ENCODE measurements around the gene AKAP8L. TPM values are rescaled to one million over a fixed set of nuclear protein-coding genes. Genes with fewer than 3 reads are reported as not detected.
"Not testable (repeated sequence)": the region's sequence is repeated elsewhere in the genome, so short reads cannot be mapped to it uniquely, and the experiment has no call there.

Gene AKAP8L
- polyA plus RNA-seq, 4 donors: 84.3 to 130 (median 120) TPM

DNA sequence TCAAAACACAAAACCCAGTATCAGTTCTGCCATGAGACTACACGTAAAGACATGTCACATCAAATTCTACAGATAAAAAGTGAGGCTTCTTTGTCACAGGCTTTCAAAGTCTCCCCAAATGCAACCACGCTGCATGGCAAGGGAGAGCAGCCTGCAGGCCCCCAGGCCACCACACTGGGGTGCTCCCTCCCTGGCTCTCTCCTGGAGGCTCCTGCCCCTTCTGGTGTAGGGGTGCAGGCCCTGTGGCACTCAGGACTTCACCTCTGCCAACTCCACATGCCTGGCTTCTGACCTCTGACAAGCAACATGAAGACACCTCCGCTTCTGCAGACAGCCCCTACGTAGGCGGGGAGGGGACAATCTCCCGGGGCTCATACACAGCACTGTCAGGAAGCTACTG, 53.5 kb downstream of the AKAP8L start:
- DNase-seq (ENCODE audit: low read depth in 4 of 4, low spot score in 2 of 4): no peak

DNA sequence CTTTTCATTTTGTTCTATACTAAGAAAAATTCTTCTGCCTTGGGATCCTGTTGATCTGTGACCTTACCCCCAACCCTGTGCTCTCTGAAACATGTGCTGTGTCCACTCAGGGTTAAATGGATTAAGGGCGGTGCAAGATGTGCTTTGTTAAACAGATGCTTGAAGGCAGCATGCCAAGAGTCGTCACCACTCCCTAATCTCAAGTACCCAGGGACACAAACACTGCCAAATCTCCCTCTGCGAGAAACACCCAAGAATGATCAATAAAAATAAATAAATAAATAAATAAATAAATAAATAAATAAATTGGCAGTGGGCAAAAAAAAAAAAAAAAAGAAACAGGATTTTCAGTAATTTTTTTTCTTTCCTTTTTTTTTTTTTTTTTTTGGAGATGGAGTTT, 55.0 kb downstream of the AKAP8L start:
- not testable (repeated sequence) for DNase-seq (ENCODE audit: low read depth in 4 of 4, low spot score in 2 of 4)

DNA sequence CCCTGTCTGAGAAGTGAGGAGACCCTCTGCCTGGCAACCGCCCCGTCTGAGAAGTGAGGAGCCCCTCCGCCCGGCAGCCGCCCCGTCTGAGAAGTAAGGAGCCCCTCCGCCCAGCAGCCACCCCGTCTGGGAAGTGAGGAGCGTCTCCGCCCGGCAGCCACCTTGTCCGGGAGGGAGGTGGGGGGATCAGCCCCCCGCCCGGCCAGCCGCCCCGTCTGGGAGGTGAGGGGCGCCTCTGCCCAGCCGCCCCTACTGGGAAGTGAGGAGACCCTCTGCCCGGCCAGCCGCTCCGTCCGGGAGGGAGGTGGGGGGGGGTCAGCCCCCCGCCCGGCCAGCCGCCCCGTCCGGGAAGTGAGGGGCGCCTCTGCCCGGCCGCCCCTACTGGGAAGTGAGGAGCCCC, 55.7 kb downstream of the AKAP8L start:
- DNase-seq (ENCODE audit: low read depth in 4 of 4, low spot score in 2 of 4): not testable (repeated sequence)

DNA sequence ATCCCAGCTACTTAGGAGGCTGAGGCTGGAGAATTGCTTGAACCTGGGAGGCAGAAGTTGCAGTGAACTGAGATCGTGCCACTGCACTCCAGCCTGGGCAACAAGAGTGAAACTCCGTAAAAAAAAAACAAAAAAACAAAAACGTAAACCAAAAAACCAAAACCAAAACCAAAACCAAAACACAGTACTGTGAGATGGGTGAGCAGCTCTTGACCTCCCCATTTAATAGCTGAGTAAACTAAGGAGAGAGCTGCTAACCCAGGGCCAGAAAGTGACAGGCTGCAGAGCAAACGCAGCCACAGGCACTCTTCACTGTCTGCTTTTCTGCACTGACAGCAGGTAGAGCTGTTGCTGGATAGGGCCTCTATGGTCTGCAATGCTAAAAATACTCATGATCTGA, 58.8 kb downstream of the AKAP8L start:
- not testable (repeated sequence) for DNase-seq (ENCODE audit: low read depth in 4 of 4, low spot score in 2 of 4)

DNA sequence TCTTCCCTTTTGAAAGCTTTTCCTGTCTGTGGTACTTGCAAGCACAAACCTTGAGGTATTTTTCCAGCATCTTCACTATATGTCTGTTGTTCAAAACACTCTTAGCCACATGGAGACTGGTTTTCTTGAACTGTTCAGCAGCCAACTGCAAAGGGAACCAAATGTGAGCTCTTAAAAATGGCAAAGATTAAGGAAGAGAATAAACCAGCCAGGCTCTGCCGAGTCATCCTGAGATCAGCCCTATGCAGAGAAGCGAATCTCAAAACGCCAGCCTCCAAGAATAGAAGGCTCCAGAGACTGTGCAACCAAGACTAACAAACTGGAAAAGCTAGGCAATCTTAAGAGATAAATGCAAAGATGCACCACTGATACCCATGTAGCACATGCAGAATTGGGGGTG, 59.9 kb downstream of the AKAP8L start:
- no peak for DNase-seq (ENCODE audit: low read depth in 4 of 4, low spot score in 2 of 4)

DNA sequence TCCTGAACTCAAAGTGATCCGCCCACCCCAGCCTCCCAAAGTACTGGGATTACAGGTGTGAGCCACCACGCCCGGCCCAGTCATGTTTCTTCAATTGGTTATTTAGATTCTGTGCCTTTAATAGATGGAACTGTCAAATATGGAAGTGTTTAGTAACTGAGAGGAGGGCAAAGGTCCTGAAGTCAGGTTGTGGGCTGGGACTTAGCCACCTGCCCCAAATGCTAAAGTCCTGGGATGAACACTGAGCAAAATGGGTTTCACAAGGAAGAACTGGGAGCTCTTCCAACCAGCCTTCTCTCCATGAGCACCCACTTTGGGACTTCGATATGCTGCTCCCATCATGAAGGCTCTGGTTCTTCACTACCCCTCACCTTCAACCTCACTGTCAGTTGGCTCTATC, 60.9 kb downstream of the AKAP8L start:
- DNase-seq (ENCODE audit: low read depth in 4 of 4, low spot score in 2 of 4): no peak

DNA sequence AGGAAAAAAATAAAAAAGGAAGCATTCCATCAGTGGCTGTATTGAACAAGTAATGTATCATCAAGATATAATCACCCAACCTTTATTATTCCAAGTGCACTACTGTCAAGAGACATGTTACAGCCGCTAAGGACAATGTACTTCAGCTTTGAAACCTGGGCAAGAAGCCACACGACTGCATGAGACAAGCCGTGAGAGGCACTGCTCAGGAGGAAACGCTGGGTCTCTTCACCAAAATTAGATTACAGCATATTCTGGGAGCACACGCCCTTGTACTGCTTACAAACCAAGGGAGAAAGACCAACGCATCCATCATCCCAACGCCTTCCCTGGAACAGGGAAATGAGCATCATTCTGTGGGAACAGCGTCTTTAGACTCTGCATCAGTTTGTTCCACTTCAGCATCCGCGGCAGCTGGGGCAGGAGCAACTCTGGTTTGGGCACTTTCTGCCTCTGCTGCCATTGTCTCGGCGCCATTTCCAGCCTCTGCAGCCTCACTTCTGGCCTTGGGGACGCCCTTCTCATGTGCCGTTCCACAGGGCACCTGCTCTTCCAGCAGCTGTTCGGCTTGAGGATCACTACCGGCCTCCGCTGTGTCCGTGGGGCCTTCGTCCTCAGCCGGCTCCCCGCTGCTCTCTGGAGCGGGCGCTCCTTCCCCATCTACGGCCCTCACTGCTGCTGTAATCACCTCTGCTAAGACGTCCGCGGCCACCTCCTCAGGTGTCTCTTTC, 64.1 kb downstream of the AKAP8L start:
- DNase-seq (ENCODE audit: low read depth in 4 of 4, low spot score in 2 of 4): no peak

DNA sequence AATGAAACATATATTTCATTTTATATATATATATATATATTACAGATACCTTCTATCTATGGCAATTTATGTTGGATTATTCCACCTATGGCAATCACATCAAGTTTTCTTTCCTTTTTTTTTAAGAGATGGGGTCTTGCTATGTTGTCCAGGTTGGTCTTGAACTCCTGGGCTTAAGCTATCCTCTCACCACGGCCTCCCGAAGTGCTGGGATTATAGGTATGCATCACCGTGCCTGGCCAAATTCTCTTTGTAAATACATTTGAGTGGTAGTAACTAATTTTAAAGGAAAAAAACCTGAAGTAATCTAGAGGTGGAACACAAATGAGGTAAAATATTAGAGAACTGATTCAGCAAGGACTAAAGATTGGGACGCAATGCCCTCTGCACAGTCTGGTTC, 64.9 kb downstream of the AKAP8L start:
- DNase-seq (ENCODE audit: low read depth in 4 of 4, low spot score in 2 of 4): no peak

DNA sequence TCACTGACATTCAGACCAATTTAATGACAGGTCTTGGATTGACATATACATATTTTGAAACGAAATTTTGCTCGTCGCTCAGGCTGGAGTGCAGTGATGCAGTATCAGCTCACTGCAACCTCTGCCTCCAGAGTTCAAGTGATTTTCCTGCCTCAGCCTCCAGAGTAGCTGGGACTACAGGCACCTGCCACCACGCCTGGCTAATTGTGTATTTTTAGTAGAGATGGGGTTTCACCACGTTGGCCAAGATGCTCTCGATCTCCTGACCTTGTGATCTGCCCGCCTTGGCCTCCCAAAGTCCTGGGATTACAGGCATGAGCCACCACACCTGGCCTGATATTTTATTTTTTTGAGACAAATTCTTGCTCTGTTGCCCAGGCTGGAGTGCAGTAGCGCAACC, 66.3 kb downstream of the AKAP8L start:
- not testable (repeated sequence) for DNase-seq (ENCODE audit: low read depth in 4 of 4, low spot score in 2 of 4)

DNA sequence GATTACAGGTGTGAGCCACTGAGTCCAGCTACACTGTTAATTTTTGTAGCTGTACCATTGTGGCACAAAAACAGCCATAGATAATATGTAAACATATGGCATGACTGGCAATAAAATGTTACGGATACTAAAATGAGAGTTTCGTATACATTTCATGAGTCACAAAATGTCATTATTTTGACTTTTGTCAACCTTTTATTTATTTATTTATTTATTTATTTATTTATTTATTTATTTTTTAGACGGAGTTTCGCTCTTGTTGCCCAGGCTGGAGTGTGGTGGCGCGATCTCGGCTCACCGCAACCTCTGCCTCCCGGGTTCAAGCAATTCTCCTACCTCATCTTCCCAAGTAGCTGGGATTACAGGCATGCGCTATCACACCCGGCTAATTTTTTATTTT, 77.5 kb downstream of the AKAP8L start:
- DNase-seq (ENCODE audit: low read depth in 4 of 4, low spot score in 2 of 4): not testable (repeated sequence)

DNA sequence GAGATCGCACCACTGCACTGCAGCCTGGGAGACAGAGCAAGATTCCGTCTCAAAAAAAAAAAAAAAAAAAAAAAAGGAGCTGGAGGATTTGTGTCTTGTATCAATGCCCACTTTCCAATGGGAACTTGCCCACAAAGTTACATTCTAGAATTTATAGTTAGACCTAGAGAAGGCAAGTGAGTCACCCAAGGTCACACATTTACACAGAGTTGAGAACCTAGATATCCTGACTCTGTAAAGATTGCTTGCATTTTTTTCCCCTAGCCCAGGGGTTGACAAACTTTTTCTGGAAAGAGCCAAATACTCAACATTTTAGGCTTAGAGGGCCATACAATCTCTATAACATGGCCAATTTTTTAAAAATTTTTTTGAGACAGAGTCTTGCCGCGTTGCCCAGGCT, 78.7 kb downstream of the AKAP8L start:
- DNase-seq (ENCODE audit: low read depth in 4 of 4, low spot score in 2 of 4): no peak

DNA sequence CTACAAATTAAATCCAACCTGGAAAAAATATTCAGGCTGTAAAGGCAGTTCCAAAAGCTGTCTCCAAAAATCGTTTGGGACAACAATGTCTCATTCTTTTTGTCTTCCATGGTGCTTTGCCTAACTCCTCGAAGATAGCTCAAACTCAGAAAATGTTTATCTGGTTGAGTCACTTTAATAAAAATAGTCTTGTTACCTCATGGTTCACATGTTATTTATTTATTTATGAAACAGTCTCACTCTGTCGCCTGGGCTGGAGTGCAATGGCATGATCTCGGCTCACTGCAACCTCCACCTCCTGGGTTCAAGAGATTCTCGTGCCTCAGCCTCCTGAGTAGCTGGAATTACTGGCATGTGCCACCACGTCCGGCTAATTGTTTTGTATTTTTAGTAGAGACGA, 81.6 kb downstream of the AKAP8L start:
- no peak for DNase-seq (ENCODE audit: low read depth in 4 of 4, low spot score in 2 of 4)

DNA sequence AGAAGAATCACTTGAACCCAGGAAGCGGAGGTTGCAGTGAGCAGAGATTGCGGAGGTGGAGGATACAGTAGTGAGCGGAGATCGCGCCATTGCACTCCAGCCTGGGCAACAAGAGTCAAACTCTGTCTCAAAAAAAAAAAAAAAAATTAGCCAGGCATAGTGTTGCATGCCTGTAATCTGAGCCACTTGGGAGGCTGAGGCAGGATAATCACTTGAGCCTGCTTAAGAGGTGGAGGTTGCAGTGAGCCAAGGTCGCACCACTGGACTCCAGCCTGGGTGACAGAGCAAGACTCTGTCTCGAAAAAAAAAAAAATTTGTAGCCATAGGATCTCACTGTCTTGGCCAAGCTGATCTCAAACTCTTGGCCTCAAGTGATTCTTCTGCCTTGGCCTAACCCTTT, 82.8 kb downstream of the AKAP8L start:
- not testable (repeated sequence) for DNase-seq (ENCODE audit: low read depth in 4 of 4, low spot score in 2 of 4)

DNA sequence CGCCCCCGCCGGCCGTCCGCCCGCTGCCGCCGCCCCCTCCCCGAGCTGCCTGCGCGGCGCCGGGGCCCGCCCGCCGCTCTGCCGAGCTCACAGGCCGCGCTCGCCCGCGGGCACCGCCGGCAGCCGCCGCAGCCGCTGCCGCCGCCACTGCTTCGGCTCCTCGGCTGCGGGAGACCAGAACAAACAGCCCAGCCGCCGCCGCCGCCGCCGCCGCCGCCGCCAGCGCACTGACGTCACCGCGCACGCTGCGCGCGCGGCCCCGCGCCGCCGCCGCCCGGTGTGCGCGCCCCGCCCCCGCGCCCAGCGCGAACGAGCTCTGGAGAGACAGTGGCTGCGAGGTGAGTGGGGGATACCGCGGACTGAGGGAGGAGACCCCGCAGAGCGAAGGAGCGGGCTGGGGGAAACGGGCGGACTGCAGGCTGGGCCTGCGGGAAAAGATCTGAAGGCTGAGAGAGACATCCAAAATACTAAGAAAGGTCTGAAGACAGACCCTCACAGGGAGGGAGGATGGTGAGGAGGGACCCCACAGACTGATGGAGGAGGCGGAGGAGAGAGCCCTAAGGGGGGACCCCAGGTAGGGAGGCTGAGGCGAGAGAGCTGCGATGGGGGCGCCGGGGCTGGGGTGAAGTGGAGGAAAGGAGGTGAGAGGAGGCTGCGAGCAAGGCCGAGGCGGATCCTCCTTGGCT, 86.3 kb downstream of the AKAP8L start, which contains the start of gene BRD4:
Gene BRD4, minus strand, starts transcription at position 229 of the 686 bp plus-strand sequence. CDS start 59,440 bp downstream, outside the sequence.
- peak in 1 of 4 donors; percentile 36 for DNase-seq (ENCODE audit: low read depth in 4 of 4, low spot score in 2 of 4)

DNA sequence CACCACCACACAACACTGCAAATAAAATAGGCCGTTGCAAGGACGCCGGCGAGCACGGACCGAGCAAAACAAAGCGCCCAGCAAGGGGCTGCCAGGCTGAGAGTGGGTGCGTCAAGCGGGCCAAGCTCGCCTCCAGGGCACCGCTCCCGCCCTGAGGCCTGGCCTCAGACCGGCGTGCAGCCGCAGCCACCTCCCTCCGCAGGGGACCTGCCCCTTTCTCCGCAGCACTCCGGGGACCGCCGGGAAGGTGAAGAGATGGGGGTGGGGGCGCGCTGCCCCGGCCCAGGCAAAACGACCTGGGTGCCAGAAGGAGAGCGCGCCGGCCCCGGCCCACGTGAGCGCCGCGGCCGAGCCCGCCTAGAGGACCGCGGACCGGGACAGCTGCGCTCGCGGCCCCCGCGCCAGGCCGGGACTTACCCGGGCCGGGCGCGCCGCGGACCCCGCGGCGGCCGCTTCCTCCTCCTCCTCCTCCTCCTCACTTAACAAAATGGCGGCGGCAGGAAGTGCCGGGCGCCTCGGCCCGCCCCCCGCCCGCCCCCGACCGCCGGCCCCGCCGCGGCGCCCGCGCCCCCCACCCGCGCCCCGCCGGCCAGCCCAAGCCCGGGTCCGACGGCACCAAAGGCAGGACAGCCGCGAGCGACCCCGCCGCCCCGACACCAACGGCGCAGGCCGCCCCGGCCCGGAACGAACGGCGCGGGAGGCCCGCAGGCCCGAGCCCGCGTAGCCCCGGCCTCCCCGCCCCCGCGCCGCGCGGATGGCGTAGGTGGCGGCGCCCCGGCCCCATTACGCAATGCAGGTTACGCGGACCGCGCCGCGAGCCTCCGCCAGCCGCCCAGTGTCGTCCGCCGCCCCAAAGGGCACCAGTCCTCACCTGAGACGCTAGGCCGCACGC, 87.1 kb downstream of the AKAP8L start:
- no peak for DNase-seq (ENCODE audit: low read depth in 4 of 4, low spot score in 2 of 4)

DNA sequence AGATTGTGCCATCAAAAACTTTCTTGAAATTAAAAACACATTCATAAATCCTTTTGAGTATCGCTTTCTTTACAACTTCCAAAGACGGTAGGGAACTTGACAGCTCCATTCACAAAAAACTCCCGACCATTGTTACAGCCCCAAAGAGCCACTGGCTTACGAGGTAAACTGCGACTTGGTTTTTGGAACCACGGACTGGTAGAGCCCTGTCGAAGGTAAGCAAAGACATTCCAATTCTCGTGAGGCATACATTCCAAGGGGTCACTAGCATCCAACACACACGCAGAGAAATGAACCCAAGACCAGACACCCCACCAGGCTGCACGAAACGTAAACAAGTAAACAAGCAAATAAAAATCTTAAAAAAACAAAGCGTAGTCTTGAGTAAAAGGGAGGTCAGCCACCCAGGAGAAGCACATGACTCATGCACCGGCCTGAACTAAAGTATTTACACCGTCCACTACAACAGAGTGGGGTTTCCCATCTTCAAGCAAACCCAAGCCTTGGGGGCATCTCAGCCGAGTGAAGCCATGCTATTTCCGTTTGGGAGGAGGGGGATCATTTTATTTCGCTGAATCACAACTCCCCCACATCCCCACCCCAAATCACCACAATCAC, 87.9 kb downstream of the AKAP8L start:
- no peak for DNase-seq (ENCODE audit: low read depth in 4 of 4, low spot score in 2 of 4)

Other genes starting within 250 kb of the AKAP8L start
- gene NOTCH3, start 218.0 kb downstream of the AKAP8L start, polyA plus RNA-seq (ENCODE audit: insufficient read length in 4 of 4): 100 to 1,000 TPM in 3 of 4 donors, 10 to 100 TPM in 1; 87.3 to 127 (median 122) TPM
- gene EPHX3, start 186.5 kb downstream of the AKAP8L start, polyA plus RNA-seq (ENCODE audit: insufficient read length in 4 of 4): 1 to 10 TPM; 4.3 to 6.9 (median 5.2) TPM
- gene BRD4, start 86.4 kb downstream of the AKAP8L start, polyA plus RNA-seq (ENCODE audit: insufficient read length in 4 of 4): 10 to 100 TPM; 41.6 to 64.5 (median 51.9) TPM
- 10 to 100 TPM; 22.5 to 34.6 (median 30.2) TPM for gene AKAP8, start 39.2 kb downstream of the AKAP8L start, polyA plus RNA-seq (ENCODE audit: insufficient read length in 4 of 4)
- gene WIZ, start 31.0 kb upstream of the AKAP8L start, polyA plus RNA-seq (ENCODE audit: insufficient read length in 4 of 4): 10 to 100 TPM; 23.7 to 47.6 (median 38.8) TPM
- gene RASAL3, start 45.6 kb upstream of the AKAP8L start, polyA plus RNA-seq (ENCODE audit: insufficient read length in 4 of 4): 1 to 10 TPM in 2 of 4 donors, under 1 TPM in 2; 0.79 to 1.6 (median 0.99) TPM
- under 1 TPM in 2 of 4 donors, not detected in 2; 0.05 to 0.11 TPM for gene PGLYRP2, start 60.5 kb upstream of the AKAP8L start, polyA plus RNA-seq (ENCODE audit: insufficient read length in 4 of 4)
- under 1 TPM; 0.16 to 0.62 (median 0.24) TPM for gene CYP4F22, start 89.5 kb upstream of the AKAP8L start, polyA plus RNA-seq (ENCODE audit: insufficient read length in 4 of 4)
- gene CYP4F8, start 196.2 kb upstream of the AKAP8L start, polyA plus RNA-seq (ENCODE audit: insufficient read length in 4 of 4): under 1 TPM in 1 of 4 donors, not detected in 3; 0.08 TPM
- gene CYP4F3, start 221.9 kb upstream of the AKAP8L start, polyA plus RNA-seq (ENCODE audit: insufficient read length in 4 of 4): 1 to 10 TPM in 1 of 4 donors, under 1 TPM in 3; 0.16 to 1.3 (median 0.54) TPM

Measured in left renal cortex interstitium (tissue), 4 donors.